GM21526 (cell line): ENCODE data around the gene ESCO1.
"Not testable (repeated sequence)": the region's sequence is repeated elsewhere in the genome, so short reads cannot be mapped to it uniquely, and the experiment has no call there.

Experiments
- ATAC-seq: cut with Tn5 transposase; IDR thresholded peaks from one replicate; pipeline ENCODE4 v1.9.1; 2021; ENCODE audit warnings: moderate library complexity; ENCODE audit not compliant: unreplicated experiment, low FRiP score

ESCO1 gene, protein sequence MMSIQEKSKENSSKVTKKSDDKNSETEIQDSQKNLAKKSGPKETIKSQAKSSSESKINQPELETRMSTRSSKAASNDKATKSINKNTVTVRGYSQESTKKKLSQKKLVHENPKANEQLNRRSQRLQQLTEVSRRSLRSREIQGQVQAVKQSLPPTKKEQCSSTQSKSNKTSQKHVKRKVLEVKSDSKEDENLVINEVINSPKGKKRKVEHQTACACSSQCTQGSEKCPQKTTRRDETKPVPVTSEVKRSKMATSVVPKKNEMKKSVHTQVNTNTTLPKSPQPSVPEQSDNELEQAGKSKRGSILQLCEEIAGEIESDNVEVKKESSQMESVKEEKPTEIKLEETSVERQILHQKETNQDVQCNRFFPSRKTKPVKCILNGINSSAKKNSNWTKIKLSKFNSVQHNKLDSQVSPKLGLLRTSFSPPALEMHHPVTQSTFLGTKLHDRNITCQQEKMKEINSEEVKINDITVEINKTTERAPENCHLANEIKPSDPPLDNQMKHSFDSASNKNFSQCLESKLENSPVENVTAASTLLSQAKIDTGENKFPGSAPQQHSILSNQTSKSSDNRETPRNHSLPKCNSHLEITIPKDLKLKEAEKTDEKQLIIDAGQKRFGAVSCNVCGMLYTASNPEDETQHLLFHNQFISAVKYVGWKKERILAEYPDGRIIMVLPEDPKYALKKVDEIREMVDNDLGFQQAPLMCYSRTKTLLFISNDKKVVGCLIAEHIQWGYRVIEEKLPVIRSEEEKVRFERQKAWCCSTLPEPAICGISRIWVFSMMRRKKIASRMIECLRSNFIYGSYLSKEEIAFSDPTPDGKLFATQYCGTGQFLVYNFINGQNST

DNA sequence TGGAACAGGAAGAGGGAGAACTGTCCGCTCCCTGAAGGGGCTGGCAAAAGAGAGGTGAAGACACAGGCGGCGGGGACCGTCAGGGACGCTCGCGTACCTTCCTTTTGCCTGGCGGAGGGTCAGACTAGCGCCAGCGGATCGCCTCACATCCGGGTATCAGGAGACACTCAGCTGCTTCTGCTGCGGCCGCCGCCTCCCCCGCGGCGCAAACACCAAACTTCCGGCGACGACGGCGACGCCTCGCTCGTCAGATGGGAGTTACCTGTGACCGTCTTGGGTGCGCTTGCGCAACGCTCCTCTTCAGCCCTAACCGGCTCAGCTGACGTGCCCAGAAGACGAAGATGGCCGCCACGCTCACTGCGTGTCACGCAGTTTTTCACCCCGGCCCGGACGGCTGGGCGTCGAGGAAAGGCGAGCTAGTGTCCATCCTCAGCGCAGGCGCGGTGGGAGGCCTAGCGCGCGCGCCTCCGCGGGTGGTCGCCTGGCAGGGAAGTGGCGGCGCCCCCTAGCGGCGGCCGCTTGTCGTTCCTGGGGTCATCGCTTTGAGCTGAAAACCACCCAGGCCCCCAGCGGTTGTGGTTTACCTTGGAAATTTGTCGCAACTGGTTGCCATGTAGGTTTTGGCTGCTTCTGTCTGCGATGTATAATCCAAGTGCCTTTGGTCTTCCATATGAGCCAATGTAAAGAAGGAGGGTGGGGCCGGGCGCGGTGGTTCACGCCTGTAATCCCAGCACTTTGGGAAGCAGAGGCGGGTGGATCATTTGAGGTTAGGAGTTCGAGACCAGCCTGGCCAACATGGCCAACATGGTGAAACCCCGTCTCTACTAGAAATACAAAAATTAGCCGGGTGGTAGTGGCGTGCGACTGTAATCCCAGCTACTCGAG is at the start of gene ESCO1:
ESCO1 (minus strand) TSS at position 179 of the 885 bp plus-strand sequence. CDS start 25,861 bp downstream, outside the sequence.
- peak; percentile 77 for ATAC-seq

DNA sequence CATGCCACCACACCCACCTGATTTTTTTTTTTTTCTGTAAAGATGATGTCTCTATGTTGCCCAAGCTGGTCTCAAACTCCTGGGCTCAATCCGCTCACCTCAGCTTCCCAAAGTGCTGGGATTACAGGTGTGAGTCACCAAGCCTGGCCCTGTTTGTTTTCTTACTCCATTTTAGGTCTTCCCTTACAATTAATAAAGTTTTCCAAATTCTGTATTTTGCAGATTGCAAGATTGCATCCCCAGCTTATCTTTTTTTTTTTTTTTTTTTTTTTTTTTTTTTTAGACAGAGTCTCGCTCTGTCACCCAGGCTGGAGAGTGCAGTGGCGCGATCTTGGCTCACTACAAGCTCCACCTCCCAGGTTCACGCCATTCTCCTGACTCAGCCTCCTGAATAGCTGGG is 39.9 kb upstream of the ESCO1 start:
- not testable (repeated sequence) for ATAC-seq

DNA sequence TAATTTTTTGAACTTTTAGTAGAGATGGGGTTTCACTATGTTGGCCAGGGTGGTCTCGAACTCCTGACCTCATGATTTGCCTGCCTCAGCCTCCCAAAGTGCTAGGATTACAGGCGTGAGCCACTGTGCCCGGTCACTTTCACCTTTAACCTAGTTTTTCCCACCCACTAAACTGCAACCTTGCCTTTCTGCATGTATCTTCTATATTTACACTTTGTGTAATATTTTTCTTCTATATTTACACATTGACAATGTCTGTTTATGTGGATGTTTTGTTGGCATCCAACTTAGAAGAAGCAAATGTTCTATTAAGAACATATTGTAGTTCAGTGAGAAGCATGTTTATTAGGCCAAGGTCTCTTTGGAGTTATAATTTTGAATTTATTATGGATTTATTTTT is 38.3 kb upstream of the ESCO1 start:
- no peak for ATAC-seq

DNA sequence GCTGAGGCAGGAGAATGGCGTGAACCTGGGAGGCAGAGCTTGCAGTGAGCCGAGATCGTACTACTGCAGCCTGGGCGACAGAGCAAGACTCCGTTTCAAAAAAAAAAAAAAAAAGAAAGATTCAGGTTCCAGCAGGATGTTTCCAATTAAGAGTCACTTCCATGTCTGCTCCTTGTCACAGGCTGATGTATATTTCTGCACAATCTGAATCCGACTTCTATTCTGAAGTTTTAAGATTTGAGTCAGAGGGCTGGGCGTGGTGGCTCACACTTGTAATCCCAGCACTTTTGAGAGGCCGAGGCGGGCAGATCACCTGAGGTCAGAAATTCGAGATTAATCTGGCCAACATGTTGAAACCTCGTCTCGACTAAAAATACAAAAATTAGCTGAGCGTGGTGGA is 36.3 kb upstream of the ESCO1 start:
- no peak for ATAC-seq

DNA sequence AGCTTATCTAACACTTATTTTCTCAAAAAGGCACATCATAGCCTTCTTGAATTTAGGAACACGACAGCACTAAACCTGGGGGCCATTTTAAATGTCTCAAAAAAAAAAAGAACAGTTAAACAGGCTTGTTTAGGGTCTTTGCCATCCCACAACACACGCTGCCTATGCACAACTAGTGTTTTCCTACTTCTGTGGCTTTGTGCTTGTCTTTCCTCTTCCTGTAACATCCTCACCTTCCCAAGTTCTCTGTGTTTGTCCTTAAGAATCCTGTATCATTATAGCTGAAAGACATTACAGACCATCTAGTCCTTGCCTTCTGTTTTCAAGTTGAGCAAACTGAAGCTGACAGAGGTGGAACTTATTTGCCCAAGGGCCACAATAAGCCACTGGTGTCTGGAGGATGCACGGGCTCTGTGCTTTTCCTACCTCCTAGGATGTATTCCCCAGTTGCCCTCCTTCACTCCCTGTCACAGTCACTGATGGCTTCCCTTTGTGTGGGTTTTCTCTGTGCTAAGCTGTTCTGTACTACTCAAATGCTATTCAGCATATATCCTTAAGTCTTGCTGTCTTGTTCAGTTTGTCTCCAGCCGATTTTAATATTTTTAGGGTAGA is 34.2 kb upstream of the ESCO1 start:
- ATAC-seq = no peak

DNA sequence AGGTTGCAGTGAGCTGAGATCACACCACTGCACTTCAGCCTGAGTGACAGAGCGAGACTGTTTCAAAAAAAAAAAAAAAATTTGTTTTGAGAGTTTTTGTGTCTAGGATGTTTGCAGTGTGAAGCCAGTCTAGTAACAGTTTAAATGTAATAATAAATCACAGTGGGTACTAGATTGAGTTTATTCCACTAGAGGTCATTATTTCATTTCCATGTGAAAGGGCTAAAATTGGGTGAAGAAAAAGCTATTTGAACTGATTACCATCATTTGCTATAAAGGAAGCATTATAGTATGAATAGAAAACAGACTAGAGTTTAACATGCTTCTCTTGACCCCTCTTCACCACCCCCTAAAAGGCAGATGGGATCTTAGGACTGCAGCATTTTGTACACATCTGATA is 31.9 kb upstream of the ESCO1 start:
- ATAC-seq = no peak

DNA sequence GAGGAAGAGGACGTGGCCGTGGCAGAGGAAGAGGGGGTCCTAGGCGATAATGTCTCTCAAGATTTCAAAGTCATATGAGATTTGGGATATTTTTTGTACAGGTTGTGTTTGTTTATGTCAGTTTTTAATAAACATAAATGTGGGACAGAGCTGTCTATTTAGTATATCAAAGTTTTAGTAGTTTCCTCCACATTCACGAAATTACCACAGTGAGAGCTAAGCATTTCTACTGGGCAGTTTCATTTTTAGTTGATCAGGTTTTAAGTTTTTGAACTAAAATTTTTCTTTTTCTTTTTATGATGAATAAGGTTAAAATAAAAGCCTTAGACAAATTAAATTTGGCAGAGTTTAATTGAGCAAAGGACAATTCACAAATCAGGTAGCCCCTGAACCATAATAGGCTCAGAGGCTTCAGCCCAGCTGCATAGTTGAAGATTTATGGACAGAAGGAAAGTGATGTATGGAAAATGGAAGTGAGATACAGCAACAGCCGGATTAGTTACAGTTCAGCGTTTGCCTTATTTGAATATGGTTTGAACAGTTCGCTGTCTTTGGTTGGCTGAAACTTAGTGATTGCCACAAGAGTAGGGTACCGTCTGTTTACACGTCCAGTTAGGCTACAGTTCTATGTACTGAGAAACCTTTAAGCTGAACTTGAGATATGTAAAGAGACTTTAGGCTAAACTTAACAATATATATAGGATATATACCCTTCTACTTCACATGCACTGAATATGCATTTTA is 28.8 kb upstream of the ESCO1 start:
- peak; percentile 86 for ATAC-seq

DNA sequence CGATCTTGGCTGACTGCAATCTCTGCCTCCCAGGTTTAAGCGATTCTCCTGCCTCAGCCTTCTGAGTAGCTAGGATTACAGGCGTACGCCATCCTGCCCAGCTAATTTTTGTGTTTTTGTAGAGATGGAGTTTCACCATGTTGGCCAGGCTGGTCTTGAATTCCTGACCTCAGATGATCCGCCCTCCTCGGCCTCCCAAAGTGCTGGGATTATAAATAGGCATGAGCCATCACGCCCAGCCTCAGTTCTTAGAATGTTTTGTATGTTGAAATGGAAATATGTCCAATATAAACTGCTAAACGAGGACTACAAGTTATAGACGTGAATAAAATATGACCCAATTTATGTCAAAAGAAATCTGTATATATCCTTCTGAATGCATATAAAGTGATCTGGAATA is 21.1 kb upstream of the ESCO1 start:
- ATAC-seq = not testable (repeated sequence)

DNA sequence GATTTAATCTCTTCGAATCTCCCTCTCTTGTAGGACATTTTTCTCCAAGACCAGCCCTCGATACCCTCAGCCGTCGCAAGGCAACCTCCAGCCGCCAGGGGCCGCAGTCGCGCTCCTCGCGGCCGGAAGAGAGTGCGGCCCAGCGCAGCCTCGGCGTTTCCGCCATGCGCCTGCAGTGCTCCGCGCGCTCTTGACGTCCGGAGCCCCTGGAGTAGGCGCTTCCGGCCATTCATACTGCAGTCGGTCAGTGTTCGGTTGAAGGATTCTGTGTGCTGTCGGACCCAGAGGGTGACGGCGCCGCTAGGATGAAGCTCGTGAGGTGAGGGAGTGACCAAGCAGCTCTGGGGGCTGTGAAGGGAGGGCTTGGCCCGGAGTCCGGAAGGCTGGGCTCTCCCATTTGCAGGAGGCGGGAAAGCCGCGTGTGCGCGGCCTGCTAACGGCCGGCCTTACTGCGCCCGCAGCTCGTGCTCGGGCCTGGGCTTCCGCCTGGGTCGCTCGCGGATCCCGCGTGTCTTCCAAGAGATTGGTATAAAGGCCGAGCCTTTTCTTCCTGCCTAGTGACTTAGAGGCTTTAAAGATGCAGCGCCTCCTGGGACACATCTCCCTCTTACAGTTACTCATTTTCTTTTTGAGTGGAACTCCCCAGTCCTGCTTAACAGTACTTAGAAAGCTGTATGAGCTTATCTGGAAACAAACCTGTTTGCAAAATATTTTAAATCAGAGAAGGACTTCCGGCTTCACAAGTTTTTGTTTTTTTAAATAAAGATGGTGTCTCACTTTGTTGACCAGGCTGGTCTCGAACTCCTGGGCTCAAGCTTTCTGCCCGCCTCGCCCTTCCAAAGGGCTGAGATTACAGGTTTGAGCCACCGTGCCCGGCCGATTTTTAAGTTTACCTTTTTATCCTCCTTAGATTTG is 11.9 kb upstream of the ESCO1 start, which contains the start of gene SNRPD1:
SNRPD1 (plus strand) TSS at position 190 of the 915 bp plus-strand sequence; CDS start at position 306, 116 bp downstream.
- ATAC-seq = peak; percentile 98

DNA sequence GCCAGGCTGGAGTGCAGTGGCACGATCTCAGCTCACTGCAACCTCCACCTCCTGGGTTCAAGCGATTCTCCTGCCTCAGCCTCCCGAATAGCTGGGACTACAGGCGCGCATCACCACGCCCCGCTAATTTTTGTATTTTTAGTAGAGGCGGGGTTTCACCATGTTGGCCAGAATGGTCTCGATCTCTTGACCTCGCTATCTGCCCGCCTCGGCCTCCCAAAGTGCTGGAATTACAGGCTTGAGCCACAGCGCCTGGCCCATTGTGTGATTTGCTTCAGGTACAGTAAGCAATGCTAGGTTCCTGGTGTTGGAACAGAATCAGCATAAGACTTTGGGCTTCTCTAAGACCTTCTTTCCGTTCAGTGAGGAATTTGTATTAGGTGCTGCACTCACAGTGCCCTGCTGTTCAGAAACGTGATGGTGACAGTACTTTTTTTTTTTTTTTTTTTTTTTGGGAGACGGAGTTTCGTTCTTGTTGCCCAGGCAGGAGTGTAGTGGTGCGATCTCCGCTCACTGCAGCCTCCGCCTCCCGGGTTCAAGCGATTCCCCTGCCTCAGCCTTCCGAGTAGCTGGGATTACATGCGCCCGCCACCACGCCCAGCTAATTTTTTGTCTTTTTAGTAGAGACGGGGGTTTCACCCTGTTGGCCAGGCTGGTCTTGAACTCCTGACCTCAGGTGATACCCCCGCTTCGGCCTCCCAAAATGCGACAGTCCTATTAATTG is 11.1 kb upstream of the ESCO1 start:
- not testable (repeated sequence) for ATAC-seq

DNA sequence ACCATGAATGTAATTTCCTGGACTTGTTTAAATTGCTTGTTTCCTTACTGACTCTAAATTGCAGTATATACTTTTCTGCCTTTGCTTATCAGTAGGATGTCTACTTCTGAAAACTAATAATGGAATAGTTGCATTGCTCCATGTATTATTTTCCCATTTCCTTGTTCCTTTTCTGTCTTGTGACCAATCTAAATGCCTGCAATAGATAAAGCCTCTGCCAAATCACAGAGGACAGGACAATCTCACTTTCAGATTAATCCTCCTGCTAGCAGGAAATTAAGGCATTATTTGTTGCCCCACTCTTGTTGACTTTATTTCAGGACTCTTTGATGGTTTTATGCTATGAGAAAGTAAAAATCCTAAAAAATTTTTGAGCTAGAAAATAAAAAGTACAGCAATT is 4.7 kb upstream of the ESCO1 start:
- no peak for ATAC-seq

DNA sequence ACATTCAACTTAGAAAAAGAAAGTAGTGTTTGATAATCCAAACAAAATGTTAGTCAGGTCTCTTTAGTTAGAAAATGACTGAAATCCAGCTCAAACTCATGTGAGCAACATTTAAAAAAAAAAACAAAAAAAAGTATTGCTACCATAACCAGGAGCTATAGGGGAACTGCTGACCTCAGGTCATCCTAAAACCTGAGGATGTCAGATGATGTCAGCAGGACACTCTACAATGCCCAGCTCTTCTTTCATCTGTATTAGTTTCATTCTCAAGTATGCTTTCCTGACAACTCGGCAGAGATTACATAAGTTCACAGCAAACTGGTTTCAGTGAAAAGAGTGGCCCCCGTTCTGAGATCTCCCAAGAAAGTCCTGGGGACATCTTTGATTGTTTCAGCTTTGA is 4.2 kb upstream of the ESCO1 start:
- no peak for ATAC-seq

DNA sequence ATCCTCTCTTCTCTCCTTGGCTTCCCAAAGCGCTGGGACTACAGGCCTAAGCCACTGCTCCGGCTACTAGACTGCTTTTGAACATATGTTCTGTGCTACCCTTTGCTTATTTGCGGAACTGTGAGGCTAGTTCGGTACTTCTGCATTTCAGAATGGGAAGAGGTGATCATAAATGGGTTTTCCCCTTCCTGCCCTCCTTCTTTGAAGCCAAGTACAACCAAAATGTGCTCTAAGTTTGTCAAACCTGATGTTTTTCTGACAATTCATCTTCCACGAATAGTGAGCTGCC is 1.7 kb upstream of the ESCO1 start:
- ATAC-seq = no peak

DNA sequence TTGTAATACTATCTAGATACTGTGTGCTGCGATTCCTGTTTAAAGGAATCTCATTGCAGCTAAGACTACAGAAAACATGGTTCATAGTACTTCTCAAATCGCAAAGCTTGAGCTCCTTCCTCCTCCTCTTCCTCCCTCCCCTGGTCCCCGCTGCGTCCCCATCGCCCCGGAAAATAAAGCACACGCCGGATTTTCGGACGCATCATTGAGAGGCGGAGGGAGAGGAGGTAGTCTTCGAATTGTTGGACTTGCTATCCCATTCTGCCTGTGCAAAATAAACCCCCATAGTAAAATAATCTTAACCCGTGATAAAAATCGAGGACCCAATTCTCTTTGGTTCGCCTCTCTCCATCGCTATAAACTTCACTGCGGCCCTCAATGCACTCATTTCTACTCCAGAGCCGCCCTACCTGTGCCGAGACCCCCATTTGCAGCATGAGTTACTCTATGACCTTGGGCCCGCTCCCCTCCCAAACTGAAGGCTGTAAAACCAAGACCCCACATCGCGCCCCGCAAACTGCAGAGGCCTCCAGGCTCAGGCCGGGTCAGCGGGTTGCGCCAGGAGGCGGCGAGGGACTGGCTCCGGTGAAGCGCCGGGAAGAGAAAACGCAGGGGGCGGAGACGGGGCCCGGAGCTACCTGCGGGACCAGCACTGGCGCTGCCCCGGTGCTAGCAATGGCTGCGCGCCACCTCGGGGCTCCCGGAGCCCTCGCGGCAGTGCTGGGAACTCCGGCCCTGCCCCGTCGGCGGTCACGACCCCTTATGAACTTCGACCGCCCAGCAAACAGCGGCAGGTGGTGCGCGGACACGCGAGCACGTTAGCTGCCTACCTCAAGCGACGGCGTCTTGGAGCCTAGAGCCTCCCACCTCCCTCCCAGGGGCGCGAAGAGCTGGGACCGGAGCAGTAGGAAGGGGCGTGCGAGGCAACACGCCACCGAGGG is 649 bp downstream of the ESCO1 start:
- peak; percentile 32 for ATAC-seq

DNA sequence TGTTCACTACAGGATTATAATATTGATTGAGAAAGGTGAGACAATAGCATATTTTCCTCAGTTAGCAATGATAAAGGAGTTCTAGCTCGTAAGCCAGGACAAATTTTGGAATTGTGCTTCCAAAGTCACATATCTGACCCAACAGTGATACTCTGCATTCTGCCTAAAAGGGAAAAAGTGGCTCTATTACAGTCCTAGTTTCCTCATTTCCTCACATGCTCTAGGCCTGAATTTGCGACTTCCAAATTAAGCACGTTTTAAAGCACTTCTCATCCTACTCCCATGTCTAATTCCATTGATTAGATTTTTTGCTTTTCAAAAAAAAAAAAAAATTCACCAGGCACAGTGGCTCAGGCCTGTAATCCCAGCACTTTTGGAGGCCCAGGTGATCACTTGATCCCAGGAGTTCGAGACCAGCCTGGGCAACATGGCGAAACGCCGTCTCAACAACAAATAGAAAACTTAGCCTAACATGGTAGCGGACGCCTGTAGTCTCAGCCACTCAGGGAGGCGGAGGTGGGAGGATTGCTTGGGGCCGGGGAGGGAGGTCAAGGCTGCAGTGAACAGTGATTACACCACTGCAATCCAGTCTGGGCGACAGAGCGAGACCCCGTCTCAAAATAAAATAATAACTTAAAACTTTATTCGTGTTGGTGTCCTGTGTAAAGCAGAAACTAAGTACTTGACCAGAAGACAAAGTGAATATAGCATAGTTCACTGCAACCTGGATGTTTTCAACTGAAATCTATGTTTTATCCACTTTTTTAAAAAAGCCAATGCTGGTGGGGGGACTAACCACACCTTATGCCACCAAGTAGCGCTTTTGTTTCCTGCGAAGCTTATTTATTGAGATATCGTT is 1.5 kb downstream of the ESCO1 start:
- ATAC-seq = no peak

DNA sequence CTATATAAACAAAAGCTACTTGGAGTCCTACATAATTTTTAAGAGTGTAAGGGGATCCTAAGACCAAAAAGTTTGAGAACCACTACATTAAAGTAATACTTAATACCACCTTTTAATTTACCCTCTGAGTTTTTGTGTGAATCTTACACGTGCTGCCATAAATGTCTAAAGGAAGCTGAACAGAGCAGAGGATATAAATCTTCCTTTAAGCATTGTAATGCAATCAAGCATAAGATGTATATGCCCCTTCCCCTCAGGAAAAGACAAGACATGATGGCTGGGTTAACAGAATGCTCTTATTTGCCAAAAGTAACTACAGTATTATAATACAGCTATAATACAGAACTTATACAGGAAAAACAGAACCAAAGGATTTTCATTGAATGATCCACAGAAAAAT is 2.9 kb downstream of the ESCO1 start:
- no peak for ATAC-seq
